ENCODE data around the gene ANP32E. TPM values are rescaled to one million over a fixed set of nuclear protein-coding genes. Genes with fewer than 3 reads are reported as not detected.

The ANP32E gene
- 100 to 1,000 TPM; 185 TPM for total RNA-seq

DNA sequence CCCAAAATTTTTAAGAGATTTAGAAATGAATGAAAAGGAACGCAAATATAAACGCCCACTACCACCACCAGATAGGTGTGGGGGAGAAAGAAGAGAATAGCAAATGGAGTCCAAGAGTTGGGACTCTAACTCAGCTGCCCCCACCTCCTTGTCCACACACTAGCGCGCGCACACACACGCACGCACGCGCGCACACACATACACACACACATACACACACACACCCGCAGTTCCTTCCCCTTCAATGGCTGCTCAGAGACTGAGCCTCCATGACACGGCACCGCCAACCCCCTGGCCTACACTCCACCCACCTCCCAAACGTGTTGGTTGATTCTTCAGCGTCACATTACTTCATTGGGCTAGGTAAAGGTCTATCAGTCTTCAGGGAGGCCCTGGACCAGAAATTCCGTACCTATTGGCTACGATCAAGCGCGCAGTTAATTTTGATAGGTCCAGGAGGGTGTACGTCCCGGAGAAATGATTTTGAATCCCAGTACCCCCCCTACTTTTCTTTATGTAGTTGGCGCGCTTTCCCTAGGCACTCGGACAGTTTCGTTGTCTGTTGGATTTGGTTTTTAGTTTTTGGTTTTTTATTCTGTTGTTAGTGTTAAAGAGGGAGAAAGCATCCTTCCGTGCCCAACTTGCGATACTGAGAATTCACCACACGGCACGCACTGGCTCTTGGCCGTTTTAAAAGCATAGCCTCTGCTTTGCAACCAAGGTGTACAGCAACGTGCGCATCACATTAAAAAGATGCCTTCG, at the start of gene ANP32E:
ANP32E (minus strand) TSS at position 261 of the 762 bp plus-strand sequence. CDS start 326 bp downstream, outside the sequence.
- H3K36me3 Mint-ChIP-seq (ENCODE audit: low read depth), result peaks cover 17% of the 10 kb centered on the region
- POLR2A ChIA-PET, result interaction anchor here (0.6 to 4.7 kb wide), 27 partner anchors 10 to 461 kb away, joined by 3 to 70 read pairs (median 4); partner anchors contain the start of genes APH1A, CA14, CIART and ENSA
- CTCF ChIA-PET, result interaction anchor here (0.5 to 1.7 kb wide), 4 partner anchors 49 to 348 kb away, joined by 3 to 5 read pairs (median 4); partner anchors contain the start of gene RPRD2

DNA sequence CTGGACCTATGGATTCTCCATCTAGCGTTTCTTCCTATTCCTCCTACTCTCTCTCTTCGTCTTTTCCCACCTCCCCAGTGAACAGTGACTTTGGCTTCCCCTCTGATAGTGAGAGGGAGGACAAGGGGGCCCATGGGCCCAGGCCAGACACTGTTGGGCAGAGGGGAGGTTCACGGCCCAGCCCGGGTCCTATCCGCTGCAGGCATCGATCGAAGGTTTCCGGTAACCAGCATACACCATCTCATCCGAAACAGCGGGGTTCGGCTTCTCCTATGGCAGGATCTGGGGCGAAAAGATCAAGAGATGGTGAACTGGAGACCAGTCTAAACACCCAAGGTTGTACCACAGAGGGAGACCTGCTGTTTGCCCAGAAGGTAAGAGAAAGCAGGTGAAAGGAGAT, 47.3 kb upstream of the ANP32E start:
- ChIA-PET POLR2A (interaction anchor here (1.0 kb wide), 1 partner anchor 48 kb away, joined by 3 read pairs; the partner anchor contains the start of gene ANP32E), CTCF (interaction anchor here (6.4 kb wide), 1 partner anchor 28 kb away, joined by 63 read pairs; the partner anchor contains the start of gene CA14)
- H3K4me1 Mint-ChIP-seq, result peaks cover 30% of the 10 kb centered on the region
- peaks cover 10% of the 10 kb centered on the region for H3K27me3 Mint-ChIP-seq
- H3K4me3 Mint-ChIP-seq, result no peak overlapping the region
- no peak overlapping the region for H3K27ac Mint-ChIP-seq
- H3K36me3 Mint-ChIP-seq (ENCODE audit: low read depth), result peaks cover 8% of the 10 kb centered on the region
- no peak for DNase-seq
- H3K9me3 Mint-ChIP-seq, result no peaks in the 10 kb centered on the region

More for the DNA sequence above, at the start of gene ANP32E:
- Mint-ChIP-seq H3K27ac (no peak within 1 kb of the TSS), H3K4me3 (no peak within 1 kb of the TSS), H3K4me1 (peaks cover 22% of the 10 kb centered on the region), H3K9me3 (no peaks in the 10 kb centered on the region), H3K27me3 (no peaks in the 10 kb centered on the region)
- peak; percentile 96 for DNase-seq

DNA sequence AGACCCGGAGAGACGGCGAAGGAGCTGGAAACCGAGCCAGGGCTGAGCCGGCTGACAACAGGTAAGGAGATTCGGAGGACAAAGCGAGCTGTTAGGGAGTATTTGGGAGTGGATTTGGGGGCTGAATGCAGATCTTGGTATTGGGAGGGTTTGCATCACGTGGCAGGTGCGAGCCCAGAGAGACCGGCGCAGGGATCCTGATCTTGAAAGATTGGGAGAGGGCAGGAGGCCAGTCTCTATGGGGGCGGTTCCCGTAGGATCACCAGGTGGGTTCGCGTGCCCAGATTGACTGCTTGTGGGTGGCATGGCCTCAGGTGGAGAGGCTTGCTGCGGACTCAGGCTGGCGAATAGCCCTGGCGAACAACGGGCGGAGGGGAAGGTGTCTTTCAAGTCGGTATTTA, 46.6 kb upstream of the ANP32E start:
- Mint-ChIP-seq H3K4me3 (peak overlapping the region; percentile 77), H3K27ac (no peak overlapping the region), H3K9me3 (no peaks in the 10 kb centered on the region), H3K4me1 (peaks cover 30% of the 10 kb centered on the region), H3K36me3 (ENCODE audit: low read depth) (peaks cover 9% of the 10 kb centered on the region), H3K27me3 (peaks cover 10% of the 10 kb centered on the region)
- DNase-seq, result no peak
- POLR2A ChIA-PET, result interaction anchor here (0.6 to 1.0 kb wide), 3 partner anchors 13 to 47 kb away, joined by 3 to 4 read pairs (median 3); partner anchors contain the start of genes ANP32E and APH1A
- CTCF ChIA-PET, result interaction anchor here (6.4 kb wide), 1 partner anchor 27 kb away, joined by 63 read pairs; the partner anchor contains the start of gene CA14

DNA sequence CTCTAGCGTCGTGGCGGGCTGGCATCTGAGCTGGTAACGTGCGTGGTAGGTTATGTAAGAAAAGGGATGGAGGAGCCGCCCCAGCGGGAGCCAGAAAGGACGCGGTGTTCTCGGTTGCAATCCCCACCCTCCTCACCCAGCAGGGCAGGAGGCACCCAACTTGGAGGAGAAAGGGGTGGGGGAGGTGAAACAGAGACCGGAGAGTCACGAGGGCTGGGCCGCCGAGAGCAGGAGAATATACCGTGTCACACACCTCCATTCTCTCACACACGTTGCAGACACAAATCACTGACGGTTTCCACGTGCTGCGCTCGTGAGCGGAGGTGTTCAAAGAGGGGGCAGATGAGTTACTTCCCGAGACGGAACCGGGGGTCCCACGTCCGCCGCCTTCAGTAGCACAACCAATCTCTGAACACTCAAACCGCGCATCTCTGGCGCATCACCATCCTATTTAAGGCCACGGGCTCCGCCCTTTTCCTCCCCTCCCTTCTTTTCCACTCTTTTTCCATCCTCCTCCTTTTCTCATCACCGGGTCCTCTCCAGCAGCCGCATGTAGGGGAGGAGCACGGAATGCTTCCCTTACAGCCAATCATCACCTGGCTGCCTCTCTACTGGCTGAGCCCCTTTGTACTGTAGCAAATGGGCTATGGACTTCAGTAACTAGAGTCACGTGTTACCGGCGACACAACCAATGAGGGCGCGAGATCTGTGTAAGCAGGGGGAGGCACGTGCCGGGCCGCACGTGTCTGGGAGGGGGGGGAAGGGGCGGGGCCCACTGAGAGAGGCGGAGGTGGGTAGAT, 46.0 kb upstream of the ANP32E start, which contains the start of gene CIART:
CIART (plus strand) TSS at position 797 of the 800 bp plus-strand sequence. CDS start 714 bp downstream, outside the sequence.
- Mint-ChIP-seq H3K9me3 (no peaks in the 10 kb centered on the region), H3K36me3 (ENCODE audit: low read depth) (peaks cover 9% of the 10 kb centered on the region), H3K4me1 (peaks cover 30% of the 10 kb centered on the region), H3K27me3 (peaks cover 10% of the 10 kb centered on the region), H3K4me3 (peak within 1 kb of the TSS; percentile 77), H3K27ac (no peak within 1 kb of the TSS)
- ChIA-PET CTCF (interaction anchor here (0.8 to 6.4 kb wide), 5 partner anchors 9 to 95 kb away, joined by 3 to 63 read pairs (median 3); partner anchors contain the start of gene CA14), POLR2A (interaction anchor here (0.6 to 1.6 kb wide), 9 partner anchors 8 to 48 kb away, joined by 3 to 10 read pairs (median 5); partner anchors contain the start of genes ANP32E, APH1A and C1orf54)
- DNase-seq, result peak; percentile 80

DNA sequence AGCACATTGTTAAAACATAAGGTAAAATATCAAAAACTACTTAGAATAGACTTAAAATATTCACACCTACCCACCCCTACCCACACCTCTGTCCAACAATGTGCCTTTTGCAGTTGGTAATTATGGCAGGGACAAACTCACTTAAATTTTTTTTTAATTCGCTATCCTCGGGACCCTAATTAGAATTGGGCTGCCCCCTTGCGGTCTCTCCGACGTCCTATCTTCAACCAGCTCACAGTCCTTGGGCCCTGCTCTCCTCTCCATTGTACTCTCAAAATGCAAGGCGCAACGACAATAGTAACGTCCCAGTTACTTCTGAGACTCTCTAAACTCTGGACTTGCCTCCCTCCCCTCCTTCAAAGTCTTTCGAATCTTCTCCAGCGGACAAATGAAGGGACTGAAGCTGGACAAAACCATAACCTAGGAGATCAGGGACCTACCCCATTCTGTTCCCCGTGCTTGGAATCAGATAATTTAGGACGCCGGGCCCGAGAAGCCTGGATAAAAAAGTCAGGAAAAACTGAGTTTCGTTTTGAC, 45.4 kb upstream of the ANP32E start:
- peak overlapping the region; percentile 77 for H3K4me3 Mint-ChIP-seq
- peaks cover 10% of the 10 kb centered on the region for H3K27me3 Mint-ChIP-seq
- H3K4me1 Mint-ChIP-seq, result peaks cover 30% of the 10 kb centered on the region
- CTCF ChIA-PET, result interaction anchor here (0.8 to 6.4 kb wide), 5 partner anchors 8 to 94 kb away, joined by 3 to 63 read pairs (median 3); partner anchors contain the start of gene CA14
- H3K9me3 Mint-ChIP-seq, result no peaks in the 10 kb centered on the region
- peaks cover 11% of the 10 kb centered on the region for H3K36me3 Mint-ChIP-seq (ENCODE audit: low read depth)
- peak; percentile 60 for DNase-seq
- no peak overlapping the region for H3K27ac Mint-ChIP-seq
- POLR2A ChIA-PET, result interaction anchor here (1.0 to 1.6 kb wide), 6 partner anchors 9 to 47 kb away, joined by 3 to 10 read pairs (median 6); partner anchors contain the start of genes APH1A and C1orf54

DNA sequence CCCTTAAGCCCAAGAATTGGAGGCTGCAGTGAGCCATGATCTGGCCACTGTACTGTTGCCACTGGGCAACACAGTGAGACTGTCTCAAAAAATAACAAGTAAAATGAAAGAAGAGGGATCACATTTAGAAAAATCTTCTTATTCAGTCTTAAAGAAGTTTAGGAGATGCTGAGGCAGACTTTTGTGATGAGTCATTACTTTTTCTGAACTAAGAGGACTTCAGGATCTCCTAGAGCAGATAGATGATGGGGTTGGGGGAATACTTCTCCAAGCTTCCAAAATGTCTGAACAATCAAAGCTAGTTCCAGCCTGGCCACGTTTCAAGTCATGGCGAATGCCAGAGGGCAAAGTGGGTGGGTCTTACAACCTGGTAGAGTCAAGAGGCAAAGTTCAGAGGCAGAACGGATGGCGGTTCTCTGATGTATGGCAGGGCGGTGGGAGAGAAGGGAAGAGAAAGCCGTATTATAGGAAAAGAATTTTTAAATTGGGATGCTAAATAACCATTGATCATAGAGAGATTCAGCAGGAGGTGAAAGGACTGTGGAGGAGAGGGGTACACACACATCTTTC, 44.3 kb upstream of the ANP32E start:
- ChIA-PET POLR2A (interaction anchor here (1.6 to 3.3 kb wide), 2 partner anchors 11 to 24 kb away, joined by 10 to 17 read pairs; partner anchors contain the start of gene APH1A), CTCF (interaction anchor here (0.6 to 6.4 kb wide), 2 partner anchors 25 to 307 kb away, joined by 3 to 63 read pairs; partner anchors contain the start of gene CA14)

DNA sequence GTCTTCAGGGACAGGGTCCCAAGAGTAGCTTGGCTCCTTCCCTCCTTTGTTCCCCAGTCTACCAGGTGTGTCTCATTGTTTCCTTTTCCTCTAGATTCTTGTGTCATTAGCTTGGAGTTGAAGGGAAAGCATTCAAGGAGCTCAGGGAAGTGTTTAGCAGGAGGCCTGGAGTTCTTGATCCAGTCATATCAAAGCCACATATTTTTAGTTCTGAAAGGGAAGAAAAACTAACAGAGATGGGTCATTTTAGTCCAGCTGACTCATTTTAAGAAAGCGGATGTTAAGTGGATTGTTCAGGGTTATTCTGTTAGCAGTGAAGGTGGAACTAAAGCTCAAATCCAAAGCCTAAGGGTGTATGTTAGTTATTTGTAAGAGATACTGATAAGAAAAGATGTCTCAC, 37.4 kb upstream of the ANP32E start:
- Mint-ChIP-seq H3K27me3 (no peaks in the 10 kb centered on the region), H3K4me3 (no peak overlapping the region), H3K9me3 (no peaks in the 10 kb centered on the region), H3K27ac (no peak overlapping the region), H3K4me1 (peaks cover 11% of the 10 kb centered on the region), H3K36me3 (ENCODE audit: low read depth) (peaks cover 17% of the 10 kb centered on the region)
- no peak for DNase-seq
- ChIA-PET CTCF (interaction anchor here (0.7 to 1.2 kb wide), 3 partner anchors 8 to 21 kb away, joined by 3 to 9 read pairs (median 3); no protein-coding TSS in a partner anchor), POLR2A (interaction anchor here (1.2 to 1.5 kb wide), 3 partner anchors 8 to 17 kb away, joined by 3 to 6 read pairs (median 4); no protein-coding TSS in a partner anchor)

More for the DNA sequence above, 44.3 kb upstream of the ANP32E start:
- Mint-ChIP-seq H3K4me3 (peak overlapping the region; percentile 10), H3K36me3 (ENCODE audit: low read depth) (peaks cover 14% of the 10 kb centered on the region), H3K27me3 (peaks cover 10% of the 10 kb centered on the region), H3K9me3 (no peaks in the 10 kb centered on the region), H3K4me1 (peaks cover 30% of the 10 kb centered on the region), H3K27ac (no peak overlapping the region)
- no peak for DNase-seq

DNA sequence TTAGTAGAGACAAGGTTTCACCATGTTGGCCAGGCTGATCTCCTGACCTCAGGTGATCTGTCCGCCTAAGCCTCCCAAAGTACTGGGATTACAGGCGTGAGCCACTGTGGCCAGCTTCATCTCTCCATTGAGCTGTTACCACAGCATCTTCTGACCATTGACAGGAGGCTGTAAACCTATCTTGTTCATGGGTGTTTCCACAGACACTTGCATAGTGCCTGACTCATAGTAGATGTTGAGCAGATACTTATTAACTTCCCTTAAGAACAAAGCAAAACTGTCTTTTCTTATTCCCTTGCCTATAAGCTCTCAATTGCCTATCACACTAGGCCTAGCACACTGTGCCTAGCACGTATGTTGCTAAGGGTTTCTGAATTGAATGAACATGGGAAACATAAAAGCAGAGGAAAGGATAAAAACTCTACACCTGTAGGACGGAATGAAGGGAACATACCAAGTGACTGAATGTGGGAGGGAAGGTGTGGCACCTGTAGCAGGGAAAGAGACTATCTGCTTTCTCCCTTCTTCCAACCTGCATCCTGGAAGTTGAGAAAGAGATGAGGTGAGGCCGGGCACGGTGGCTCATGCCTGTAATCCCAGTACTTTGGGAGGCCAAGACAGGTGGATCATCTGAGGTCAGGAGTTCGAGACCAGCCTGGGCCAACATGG, 35.5 kb upstream of the ANP32E start:
- peaks cover 33% of the 10 kb centered on the region for H3K36me3 Mint-ChIP-seq (ENCODE audit: low read depth)
- no peak for DNase-seq
- H3K27ac Mint-ChIP-seq, result no peak overlapping the region
- peaks cover 28% of the 10 kb centered on the region for H3K4me1 Mint-ChIP-seq
- no peaks in the 10 kb centered on the region for H3K9me3 Mint-ChIP-seq
- POLR2A ChIA-PET, result interaction anchor here (3.0 kb wide), 1 partner anchor 36 kb away, joined by 27 read pairs; the partner anchor contains the start of gene ANP32E
- H3K4me3 Mint-ChIP-seq, result no peak overlapping the region
- CTCF ChIA-PET, result interaction anchor here (0.8 kb wide), 1 partner anchor 10 kb away, joined by 3 read pairs; no protein-coding TSS in a partner anchor
- H3K27me3 Mint-ChIP-seq, result no peaks in the 10 kb centered on the region

DNA sequence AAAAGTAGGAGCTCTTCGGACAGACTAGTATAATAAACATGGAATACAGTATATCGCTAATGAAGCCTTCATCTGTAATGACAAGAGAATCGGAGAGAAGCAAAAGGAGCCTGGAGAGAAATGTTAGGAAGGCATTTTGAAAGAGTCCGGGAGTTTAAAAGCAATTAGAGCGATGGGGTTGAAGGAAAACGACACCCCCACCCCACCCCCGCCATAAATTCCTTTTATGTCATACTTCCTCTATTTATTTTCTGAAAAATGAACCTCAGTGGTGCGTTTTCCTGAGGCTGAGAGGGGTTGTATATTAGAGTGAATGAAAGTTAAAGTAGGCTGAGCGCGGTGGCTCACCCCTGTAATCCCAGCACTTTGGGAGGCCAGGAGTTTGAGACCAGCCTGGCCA, 33.5 kb upstream of the ANP32E start:
- POLR2A ChIA-PET, result interaction anchor here (0.6 to 3.0 kb wide), 26 partner anchors 9 to 737 kb away, joined by 3 to 27 read pairs (median 4); partner anchors contain the start of genes ANP32E, CA14, CIART and PLEKHO1
- Mint-ChIP-seq H3K36me3 (ENCODE audit: low read depth) (peaks cover 44% of the 10 kb centered on the region), H3K4me3 (peak overlapping the region; percentile 91), H3K4me1 (peaks cover 38% of the 10 kb centered on the region), H3K9me3 (no peaks in the 10 kb centered on the region), H3K27me3 (no peaks in the 10 kb centered on the region), H3K27ac (peak overlapping the region; percentile 94)
- DNase-seq, result no peak
- CTCF ChIA-PET, result interaction anchor here (0.8 to 3.1 kb wide), 3 partner anchors 9 to 44 kb away, joined by 3 to 20 read pairs (median 3); no protein-coding TSS in a partner anchor

DNA sequence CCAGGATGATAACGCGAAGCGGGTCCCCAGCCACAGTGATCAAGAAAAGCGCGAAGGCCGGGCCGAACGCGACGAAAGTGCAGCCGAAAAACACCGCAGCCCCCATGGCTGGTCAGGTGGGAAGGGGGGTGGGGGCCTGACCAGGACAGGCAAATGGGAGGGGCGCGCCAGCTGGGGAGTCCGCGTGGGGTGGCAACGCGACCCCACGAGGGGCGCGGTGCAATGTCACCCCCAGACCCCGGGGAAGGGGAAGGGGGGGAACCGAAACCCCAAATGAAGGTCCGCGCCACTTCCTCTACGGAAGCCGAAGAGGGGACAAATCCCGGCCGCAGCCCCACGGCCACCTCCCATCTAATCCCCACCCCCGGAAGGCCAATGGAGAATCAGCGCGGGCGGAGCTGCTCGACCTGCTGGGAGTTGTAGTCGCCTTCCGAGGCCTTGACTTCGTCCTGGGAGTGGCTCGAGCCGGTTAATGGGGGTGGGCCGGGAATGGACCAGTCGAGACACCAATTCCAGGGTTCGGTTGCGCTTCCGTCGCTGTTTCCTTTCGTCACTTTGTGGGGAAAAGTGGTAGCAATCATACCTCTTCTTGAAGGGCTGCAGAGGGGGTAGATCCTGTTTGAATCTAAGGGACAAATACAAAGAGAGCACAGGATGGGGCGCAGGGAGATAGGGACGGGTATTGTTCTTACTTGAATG, 32.9 kb upstream of the ANP32E start, which contains the start of gene APH1A:
APH1A (minus strand) TSS at position 312 of the 699 bp plus-strand sequence; CDS start at position 106, 206 bp downstream.
- peak within 1 kb of the TSS; percentile 94 for H3K27ac Mint-ChIP-seq
- H3K27me3 Mint-ChIP-seq, result no peaks in the 10 kb centered on the region
- peaks cover 46% of the 10 kb centered on the region for H3K36me3 Mint-ChIP-seq (ENCODE audit: low read depth)
- H3K4me3 Mint-ChIP-seq, result peak within 1 kb of the TSS; percentile 91
- peaks cover 38% of the 10 kb centered on the region for H3K4me1 Mint-ChIP-seq
- H3K9me3 Mint-ChIP-seq, result no peaks in the 10 kb centered on the region
- peak; percentile 95 for DNase-seq
- ChIA-PET CTCF (interaction anchor here (0.8 to 3.1 kb wide), 3 partner anchors 10 to 43 kb away, joined by 3 to 20 read pairs (median 3); no protein-coding TSS in a partner anchor), POLR2A (interaction anchor here (0.6 to 3.0 kb wide), 26 partner anchors 9 to 737 kb away, joined by 3 to 27 read pairs (median 4); partner anchors contain the start of genes ANP32E, CA14, CIART and PLEKHO1)

Data from activated CD4-positive, alpha-beta memory T cell treated with anti-CD3 and anti-CD28 coated beads, Interleukin-2, amount 10 ng/mL, durations not matched to agents 7 days and 5 days (primary cell).